Neuron (in vitro differentiated cells): Measurements from ENCODE around the gene VPS37D.
A peak's percentile ranks its signal among the peaks of the same experiment; 100 is the strongest.
"Not testable (repeated sequence)": the region's sequence is repeated elsewhere in the genome, so short reads cannot be mapped to it uniquely, and the experiment has no call there.

Experiments
- H2AFZ ChIP-seq: one replicate; pipeline ENCODE4 v1.6.1; 2013; ENCODE audit warnings: low read depth, mild to moderate bottlenecking, inconsistent platforms, low read length, moderate library complexity
- H3K27me3 ChIP-seq: one replicate; pipeline ENCODE4 v1.6.1; 2013; ENCODE audit warnings: low read length; ENCODE audit not compliant: insufficient read depth
- H3K36me3 ChIP-seq: one replicate; pipeline ENCODE4 v1.6.1; 2013; ENCODE audit warnings: low read length; ENCODE audit not compliant: insufficient read depth
- H3K4me1 ChIP-seq: one replicate; pipeline ENCODE4 v1.6.1; 2013; ENCODE audit warnings: low read length; ENCODE audit not compliant: insufficient read depth
- H3K4me3 ChIP-seq: 2 replicates; pipeline ENCODE4 v1.5.1; 2013; ENCODE audit warnings: mild to moderate bottlenecking, low read length, moderate library complexity
- H3K9me3 ChIP-seq: one replicate; pipeline ENCODE4 v1.6.1; 2013; ENCODE audit warnings: low read length

VPS37D gene, protein sequence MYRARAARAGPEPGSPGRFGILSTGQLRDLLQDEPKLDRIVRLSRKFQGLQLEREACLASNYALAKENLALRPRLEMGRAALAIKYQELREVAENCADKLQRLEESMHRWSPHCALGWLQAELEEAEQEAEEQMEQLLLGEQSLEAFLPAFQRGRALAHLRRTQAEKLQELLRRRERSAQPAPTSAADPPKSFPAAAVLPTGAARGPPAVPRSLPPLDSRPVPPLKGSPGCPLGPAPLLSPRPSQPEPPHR

DNA sequence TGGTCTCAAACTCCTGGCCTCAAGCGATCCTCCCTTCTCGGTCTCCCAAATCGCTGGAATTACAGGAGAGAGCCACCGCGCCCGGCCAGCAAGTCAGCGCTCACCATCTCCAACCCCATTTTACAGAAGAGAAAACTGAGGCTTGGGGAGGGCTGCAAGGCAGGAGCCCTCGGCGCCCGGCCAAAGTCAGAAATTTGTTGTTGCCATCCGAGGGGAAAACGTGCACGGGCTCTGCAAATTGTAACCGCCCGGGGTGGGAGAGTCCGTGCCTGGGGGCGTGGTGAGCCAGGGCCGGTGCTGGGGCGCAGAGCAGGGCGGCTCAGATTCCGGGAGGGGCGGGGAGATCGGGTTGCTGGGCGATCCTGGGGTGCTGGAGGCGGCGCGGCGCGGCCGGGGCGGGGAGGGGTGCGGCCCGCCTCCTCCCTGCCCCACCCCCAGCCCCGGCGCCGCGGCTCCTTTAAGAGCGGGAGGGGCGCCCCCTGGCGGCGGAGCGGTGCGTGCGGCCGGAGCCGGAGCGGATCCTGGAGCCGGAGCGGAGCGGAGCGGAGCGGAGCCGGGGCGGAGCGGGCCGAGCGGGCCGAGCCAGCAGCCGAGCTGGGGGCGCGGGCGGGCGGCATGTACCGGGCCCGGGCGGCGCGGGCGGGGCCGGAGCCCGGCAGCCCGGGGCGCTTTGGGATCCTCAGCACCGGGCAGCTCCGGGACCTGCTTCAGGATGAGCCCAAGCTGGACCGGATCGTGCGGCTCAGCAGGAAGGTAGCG lies at the start of gene VPS37D:
VPS37D (plus strand) TSS at position 488 of the 759 bp plus-strand sequence; CDS start at position 616, 128 bp downstream.
- peak within 1 kb of the TSS; percentile 86 for H2AFZ ChIP-seq
- no peaks in the 10 kb centered on the region for H3K27me3 ChIP-seq
- peaks cover 12% of the 10 kb centered on the region for H3K4me1 ChIP-seq
- H3K36me3 ChIP-seq, result peaks cover 6% of the 10 kb centered on the region
- peak within 1 kb of the TSS; percentile 99 for H3K4me3 ChIP-seq
- no peaks in the 10 kb centered on the region for H3K9me3 ChIP-seq

DNA sequence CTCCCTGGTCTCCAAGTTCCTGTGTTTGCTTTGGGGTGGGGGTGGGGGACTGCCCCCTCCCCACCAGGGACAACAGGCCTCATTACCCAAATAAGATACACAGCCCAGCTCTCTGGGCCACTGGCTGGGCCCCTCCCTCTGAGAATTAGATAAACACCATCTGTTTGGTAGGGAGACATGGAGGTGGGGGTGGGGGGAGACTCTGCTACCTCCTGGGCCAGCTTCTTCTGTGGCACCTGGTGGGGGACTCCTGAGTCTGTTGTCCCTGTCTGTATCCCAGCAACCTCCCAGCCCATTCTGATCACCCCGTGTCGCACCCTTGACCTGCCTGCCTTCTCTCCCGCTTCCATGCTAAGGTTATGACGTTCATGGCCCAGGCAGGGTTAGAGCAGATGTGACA lies 49.1 kb upstream of the VPS37D start:
- Histone ChIP-seq H3K4me3 (no peak overlapping the region), H3K9me3 (no peaks in the 10 kb centered on the region), H3K36me3 (no peaks in the 10 kb centered on the region), H2AFZ (no peak overlapping the region), H3K27me3 (peaks cover 24% of the 10 kb centered on the region), H3K4me1 (peaks cover 8% of the 10 kb centered on the region)

DNA sequence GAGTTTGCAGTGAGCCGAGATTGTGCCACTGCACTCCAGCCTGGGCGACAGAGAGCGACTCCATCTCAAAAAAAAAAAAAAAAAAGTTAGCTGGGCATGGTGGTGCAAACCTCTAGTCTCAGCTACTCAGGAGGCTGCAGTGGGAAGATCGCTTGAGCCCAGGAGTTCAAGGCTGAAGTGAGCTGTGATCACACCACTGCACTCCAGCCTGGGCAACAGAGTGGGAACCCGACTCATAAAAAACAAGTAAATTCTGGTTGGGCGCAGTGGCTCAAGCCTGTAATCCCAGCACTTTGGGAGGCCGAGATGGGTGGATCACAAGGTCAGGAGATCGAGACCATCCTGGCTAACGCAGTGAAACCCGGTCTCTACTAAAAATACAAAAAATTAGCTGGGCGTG lies 48.2 kb upstream of the VPS37D start:
- H3K4me3 ChIP-seq, H3K36me3 ChIP-seq, H3K9me3 ChIP-seq, H2AFZ ChIP-seq: not testable (repeated sequence)
- Histone ChIP-seq H3K27me3 (peaks cover 32% of the 10 kb centered on the region), H3K4me1 (peaks cover 12% of the 10 kb centered on the region)

DNA sequence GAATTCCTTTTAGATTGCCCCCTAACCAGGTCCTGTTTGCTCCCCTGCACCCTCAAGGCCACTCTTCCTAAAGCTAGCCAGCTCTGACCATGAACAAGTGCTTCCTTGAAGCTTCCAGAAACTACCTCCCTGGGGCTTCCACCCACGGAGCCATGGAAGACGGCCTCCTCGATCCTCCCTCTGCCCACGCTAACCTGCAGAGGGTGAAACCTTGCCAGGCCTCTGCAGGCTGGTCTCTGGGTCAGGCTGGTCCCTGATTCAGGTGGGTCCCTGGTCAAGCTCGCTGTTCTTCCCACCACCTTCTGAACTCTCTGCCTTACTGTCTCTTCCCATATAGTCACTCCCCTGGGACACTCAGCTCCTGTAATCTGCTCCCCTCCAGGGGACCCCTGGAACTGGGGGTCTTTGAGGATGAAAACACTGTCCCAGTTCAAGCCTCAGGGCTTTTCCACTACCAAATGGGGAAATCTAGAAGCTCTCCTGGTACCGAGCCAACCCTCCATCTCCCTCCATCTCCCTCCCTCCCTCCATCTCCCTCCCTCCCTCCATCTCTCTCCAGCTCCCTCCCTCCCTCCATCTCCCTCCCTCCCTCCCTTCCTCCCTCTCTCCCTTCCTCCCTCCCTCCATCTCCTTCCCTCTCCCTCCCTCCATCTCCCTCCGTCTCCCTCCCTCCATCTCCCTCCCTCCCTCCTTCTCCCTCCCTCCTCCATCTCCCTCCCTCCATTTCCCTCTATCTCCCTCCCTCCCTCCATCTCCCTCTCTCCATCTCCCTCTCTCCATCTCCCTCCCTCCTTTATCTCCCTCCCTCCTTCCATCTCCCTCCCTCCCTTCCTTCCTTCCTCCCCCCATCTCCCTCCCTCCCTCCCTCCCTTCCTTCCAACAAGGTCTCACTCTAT lies 46.2 kb upstream of the VPS37D start:
- Histone ChIP-seq H3K27me3 (peaks cover 44% of the 10 kb centered on the region), H3K36me3 (no peaks in the 10 kb centered on the region), H3K9me3 (no peaks in the 10 kb centered on the region), H3K4me1 (peaks cover 12% of the 10 kb centered on the region), H2AFZ (no peak overlapping the region), H3K4me3 (no peak overlapping the region)

DNA sequence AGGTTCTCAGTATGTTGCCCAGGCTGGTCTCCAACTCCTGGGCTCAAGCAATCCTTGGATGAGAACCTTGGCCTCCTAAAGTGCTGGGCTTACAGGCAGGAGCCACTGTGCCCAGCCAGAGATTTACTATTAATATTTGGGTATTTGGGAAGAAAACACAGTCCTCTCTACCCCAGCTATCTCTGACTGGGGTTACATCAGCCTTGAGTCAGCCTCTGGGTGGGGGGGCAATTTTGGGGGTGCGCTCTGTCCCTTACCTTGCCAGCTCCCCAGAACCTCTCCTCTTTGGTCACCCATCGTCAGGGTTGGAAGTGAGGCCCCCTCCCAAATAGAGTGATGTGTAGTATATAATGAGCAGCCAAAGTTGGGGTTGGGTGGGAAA lies 45.1 kb upstream of the VPS37D start:
- Histone ChIP-seq H3K4me1 (peaks cover 12% of the 10 kb centered on the region), H2AFZ (no peak overlapping the region), H3K4me3 (no peak overlapping the region), H3K9me3 (no peaks in the 10 kb centered on the region), H3K27me3 (peaks cover 53% of the 10 kb centered on the region), H3K36me3 (no peaks in the 10 kb centered on the region)

DNA sequence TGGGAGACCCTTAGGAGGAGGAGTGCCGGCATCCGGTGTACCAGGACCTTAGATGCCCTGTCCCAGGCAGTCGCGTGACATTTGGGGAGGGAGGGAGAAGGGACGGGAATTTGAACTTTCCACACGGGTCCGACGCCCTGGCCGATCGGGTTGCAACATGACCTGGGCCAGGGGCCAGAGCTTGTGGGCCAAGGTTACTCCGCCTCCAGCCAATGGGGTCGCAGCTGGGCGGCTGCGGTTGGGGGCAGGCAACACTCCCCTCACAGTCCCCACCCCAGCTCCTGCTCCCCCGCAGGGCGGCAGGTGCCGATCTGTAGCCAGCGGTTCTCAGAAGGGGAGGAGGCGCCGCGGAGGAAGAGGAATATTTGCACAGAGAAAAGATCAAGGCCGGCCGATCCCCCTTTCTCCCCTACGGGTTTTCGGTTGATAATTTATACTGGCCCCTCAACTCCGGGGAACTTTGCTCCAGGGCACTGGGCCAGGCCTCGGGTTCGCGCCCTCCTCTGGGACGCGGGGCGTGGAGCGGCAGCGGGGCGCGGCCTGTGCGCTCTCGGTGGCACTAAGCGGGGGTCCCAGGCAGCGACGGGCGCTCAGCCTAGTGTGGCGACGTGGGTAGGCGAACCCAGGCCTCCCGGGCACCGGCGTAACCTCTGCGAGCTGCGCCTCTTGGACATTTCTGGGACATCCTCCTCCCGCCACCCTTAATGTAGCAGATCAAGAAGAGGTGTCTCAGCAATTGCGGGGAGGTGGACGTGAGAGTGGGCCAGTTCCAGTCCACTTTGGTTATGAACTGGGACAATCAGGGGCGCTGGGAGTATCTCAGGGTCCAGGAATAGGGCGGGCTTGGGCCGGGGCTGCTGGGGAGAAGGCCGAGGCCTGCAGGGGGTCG lies 44.5 kb upstream of the VPS37D start:
- Histone ChIP-seq H3K36me3 (no peaks in the 10 kb centered on the region), H3K4me3 (no peak overlapping the region), H2AFZ (no peak overlapping the region), H3K9me3 (no peaks in the 10 kb centered on the region), H3K4me1 (peaks cover 12% of the 10 kb centered on the region), H3K27me3 (peaks cover 59% of the 10 kb centered on the region)

DNA sequence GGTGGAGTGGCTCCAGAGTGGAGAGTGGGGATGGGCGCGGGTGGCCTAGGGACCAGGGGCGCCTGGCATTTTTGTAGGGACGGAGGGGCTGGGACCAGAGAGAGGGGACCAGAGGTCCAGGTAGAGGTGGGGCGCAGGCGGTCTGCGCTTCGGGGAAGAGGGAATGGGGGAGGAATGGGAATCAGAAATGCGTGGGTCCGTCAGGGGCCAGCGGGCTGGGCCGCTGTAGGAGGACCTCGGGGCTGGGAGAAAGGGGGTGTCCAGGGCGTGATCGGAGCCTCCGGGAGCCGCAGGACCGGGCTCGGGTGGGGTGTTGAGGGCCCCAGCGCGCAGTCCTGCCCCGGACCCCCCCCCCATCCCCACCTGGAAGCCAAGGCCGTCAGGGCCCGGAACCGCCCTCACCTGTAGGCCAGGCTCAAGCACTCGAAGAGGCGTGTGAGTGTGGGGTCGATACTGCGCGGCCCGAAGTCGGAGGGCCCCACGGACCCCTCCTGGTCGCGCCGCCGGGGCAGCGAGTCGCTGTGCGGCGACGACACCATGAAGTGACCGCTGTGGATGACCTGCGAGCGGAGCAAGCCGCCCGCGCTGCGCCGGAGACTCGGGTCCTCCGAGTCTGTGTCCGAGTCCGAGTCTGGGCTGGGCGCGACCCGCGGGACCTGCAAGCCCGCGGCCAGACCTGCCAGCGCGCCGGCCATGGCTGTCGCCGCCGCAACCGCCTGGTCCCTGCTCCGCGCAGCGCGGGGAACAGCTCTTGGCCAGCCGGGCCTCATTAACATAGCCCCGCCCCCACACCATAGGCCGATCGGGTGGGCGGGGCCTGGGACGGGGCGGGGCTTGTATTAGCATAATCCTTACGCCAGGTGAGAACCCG lies 43.6 kb upstream of the VPS37D start, which contains the start of gene MLXIPL:
MLXIPL (minus strand) TSS at position 725 of the 871 bp plus-strand sequence; CDS start at position 695, 30 bp downstream.
- H3K9me3 ChIP-seq, result no peaks in the 10 kb centered on the region
- peaks cover 62% of the 10 kb centered on the region for H3K27me3 ChIP-seq
- peaks cover 12% of the 10 kb centered on the region for H3K4me1 ChIP-seq
- peak within 1 kb of the TSS; percentile 40 for H3K4me3 ChIP-seq
- peak within 1 kb of the TSS; percentile 74 for H2AFZ ChIP-seq
- no peaks in the 10 kb centered on the region for H3K36me3 ChIP-seq

DNA sequence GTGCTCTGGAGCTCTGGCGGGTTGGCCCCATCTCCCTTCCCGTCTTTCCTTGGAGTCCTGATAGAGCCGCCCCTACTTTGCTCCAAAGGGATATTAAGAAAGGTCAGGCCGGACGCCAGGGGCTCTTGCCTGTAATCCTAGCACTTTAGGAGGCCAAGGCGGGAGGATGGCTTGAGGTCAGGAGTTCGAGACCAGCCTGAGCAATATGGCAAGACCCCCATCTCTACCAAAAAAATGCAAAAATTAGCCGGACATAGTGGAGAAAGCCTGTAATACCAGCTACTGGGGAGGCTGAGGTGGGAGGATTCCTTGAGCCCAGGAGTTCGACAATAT lies 43.0 kb upstream of the VPS37D start:
- Histone ChIP-seq H2AFZ (peak overlapping the region; percentile 74), H3K9me3 (no peaks in the 10 kb centered on the region), H3K4me1 (peaks cover 12% of the 10 kb centered on the region), H3K36me3 (no peaks in the 10 kb centered on the region), H3K27me3 (peaks cover 62% of the 10 kb centered on the region), H3K4me3 (peak overlapping the region; percentile 40)

DNA sequence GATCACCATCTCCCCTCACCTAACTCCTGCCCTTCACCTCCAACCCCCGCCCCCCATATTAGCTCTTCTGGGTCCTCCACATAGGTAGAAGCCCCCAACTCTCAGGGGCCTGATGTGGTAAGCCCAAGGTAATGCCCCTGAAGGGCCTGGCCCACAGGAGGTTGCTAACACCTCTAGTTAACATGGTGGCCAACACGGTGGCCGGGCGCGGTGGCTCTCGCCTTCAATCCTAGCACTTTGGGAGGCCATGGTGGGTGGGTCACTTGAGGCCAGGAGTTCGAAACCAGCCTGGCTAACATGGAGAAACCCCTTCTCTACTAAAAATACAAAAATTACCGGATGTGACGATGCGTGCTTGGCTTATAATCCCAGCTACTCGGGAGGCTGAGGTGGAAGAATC lies 42.4 kb upstream of the VPS37D start:
- Histone ChIP-seq H3K9me3 (no peaks in the 10 kb centered on the region), H3K27me3 (peaks cover 62% of the 10 kb centered on the region), H3K4me3 (no peak overlapping the region), H3K36me3 (no peaks in the 10 kb centered on the region), H2AFZ (no peak overlapping the region), H3K4me1 (peaks cover 12% of the 10 kb centered on the region)

DNA sequence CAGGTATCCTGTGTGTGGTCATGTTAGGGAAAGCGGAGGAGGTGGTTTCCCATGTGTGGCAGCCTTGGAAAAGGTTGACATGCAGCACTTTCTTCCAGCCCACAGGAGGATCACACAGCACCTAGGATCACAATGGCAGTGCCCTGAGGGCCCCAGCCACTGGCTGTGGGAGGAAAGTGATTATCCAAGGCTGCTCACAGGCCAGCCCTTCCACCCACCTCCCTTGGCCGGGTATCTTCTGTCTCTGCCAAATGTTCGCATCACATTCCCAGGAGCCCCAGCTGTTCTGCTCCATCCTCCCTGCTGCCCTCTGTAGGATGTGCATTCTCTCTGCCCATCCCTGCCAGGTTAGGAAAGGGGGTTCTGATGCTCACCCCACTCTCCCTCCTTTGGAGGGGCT lies 40.8 kb upstream of the VPS37D start:
- no peaks in the 10 kb centered on the region for H3K9me3 ChIP-seq
- no peak overlapping the region for H3K4me3 ChIP-seq
- H3K4me1 ChIP-seq, result peaks cover 12% of the 10 kb centered on the region
- H2AFZ ChIP-seq, result no peak overlapping the region
- H3K27me3 ChIP-seq, result peaks cover 54% of the 10 kb centered on the region
- no peaks in the 10 kb centered on the region for H3K36me3 ChIP-seq

DNA sequence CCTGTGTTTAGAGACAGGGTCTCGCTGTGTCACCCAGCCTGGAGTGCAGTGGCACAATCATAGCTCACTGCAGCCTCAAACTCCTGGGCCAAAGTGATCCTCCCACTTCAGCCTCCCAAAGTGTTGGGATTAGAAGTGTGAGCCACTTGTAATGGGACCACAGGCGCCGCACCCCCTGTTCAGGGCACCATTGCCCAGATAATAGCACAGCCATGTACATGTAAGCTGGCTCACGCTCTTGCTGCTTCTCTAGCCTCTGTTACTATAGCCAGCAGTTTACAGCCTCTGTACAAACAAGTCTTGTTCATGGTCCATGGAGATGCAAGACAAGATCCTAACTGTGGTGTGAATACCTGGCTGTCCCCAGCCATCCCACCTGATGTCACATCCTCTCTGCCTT lies 39.1 kb upstream of the VPS37D start:
- H2AFZ ChIP-seq, result no peak overlapping the region
- H3K4me3 ChIP-seq, result no peak overlapping the region
- H3K4me1 ChIP-seq, result peaks cover 5% of the 10 kb centered on the region
- peaks cover 41% of the 10 kb centered on the region for H3K27me3 ChIP-seq
- H3K36me3 ChIP-seq, result no peaks in the 10 kb centered on the region
- H3K9me3 ChIP-seq, result no peaks in the 10 kb centered on the region

DNA sequence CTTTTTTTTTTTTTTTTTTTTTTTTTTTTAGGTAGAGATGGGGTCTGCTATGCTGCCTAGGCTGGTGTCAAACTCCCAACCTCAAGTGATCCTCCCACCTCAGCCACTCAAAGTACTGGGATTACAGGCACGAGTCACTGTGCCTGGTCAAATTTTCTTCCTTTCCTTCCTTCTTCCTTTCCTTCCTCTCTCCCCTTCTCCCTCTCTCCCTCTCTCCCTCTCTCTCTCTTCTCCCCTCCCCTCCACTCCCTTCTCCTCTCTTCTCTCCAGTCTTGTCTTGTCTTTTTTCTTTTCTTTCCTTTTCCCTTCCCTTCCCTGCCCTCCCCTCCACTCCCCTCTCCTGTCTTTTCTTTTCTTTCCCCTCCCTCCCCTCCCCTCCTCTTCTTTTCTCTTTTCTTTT lies 36.1 kb upstream of the VPS37D start:
- Histone ChIP-seq H2AFZ (no peak overlapping the region), H3K9me3 (peaks cover 2% of the 10 kb centered on the region), H3K27me3 (peaks cover 19% of the 10 kb centered on the region), H3K36me3 (no peaks in the 10 kb centered on the region), H3K4me1 (no peaks in the 10 kb centered on the region), H3K4me3 (no peak overlapping the region)
